Vagina (tissue), 2 donors: ENCODE measurements around the gene PPIP5K1.

Experiments
- POLR2A ChIP-seq, 2 donors: fragments of 450-650 bp; IDR thresholded peaks; one replicate each; pipeline ENCODE4 v1.6.1; 2017; ENCODE audit warnings: antibody characterized with exemption in 2 of 2, mild to moderate bottlenecking in 2 of 2, moderate library complexity in 2 of 2
- POLR2AphosphoS5 ChIP-seq, 2 donors: sonication (generic); formaldehyde crosslinking; IDR thresholded peaks; one replicate each; pipeline ENCODE4 v1.9.0; 2017; ENCODE audit warnings: antibody characterized with exemption in 2 of 2, mild to moderate bottlenecking in 2 of 2, low read depth in 1 of 2; ENCODE audit not compliant: insufficient read depth in 1 of 2
- TF ChIP-seq, protein P1 (sequence below), 3 experiments: fragments of 450-650 bp in 2 of 3; fragments of 200-600 bp in 1 of 3; sonication (generic) in 1 of 3; IDR thresholded peaks; one replicate each; pipeline ENCODE4 v1.5.1; 2017 to 2019; ENCODE audit warnings: antibody characterized with exemption in 3 of 3, mild to moderate bottlenecking in 2 of 3, moderate library complexity in 2 of 3

GRCh38 chr15:43489191-43489590 lies 100.8 kb downstream of the PPIP5K1 start:
- TF ChIP-seq, protein P1, sequence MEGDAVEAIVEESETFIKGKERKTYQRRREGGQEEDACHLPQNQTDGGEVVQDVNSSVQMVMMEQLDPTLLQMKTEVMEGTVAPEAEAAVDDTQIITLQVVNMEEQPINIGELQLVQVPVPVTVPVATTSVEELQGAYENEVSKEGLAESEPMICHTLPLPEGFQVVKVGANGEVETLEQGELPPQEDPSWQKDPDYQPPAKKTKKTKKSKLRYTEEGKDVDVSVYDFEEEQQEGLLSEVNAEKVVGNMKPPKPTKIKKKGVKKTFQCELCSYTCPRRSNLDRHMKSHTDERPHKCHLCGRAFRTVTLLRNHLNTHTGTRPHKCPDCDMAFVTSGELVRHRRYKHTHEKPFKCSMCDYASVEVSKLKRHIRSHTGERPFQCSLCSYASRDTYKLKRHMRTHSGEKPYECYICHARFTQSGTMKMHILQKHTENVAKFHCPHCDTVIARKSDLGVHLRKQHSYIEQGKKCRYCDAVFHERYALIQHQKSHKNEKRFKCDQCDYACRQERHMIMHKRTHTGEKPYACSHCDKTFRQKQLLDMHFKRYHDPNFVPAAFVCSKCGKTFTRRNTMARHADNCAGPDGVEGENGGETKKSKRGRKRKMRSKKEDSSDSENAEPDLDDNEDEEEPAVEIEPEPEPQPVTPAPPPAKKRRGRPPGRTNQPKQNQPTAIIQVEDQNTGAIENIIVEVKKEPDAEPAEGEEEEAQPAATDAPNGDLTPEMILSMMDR (IDR thresholded peaks at IDR 0.05), result no peak
- no peak for TF ChIP-seq POLR2AphosphoS5 (IDR thresholded peaks at IDR 0.05; ENCODE audit: insufficient read depth in 1 of 2, low read depth in 1 of 2)
- TF ChIP-seq POLR2A (IDR thresholded peaks at IDR 0.05), result no peak
